HG02970 (cell line): ENCODE measurements around the gene SLC25A2.
"Not testable (repeated sequence)": the region's sequence is repeated elsewhere in the genome, so short reads cannot be mapped to it uniquely, and the experiment has no call there.

Source experiments
- ATAC-seq: cut with Tn5 transposase; IDR thresholded peaks from one replicate; pipeline ENCODE4 v1.9.1; 2021; ENCODE audit warnings: mild to moderate bottlenecking, moderate library complexity, moderate number of reproducible peaks; ENCODE audit not compliant: unreplicated experiment, low FRiP score

SLC25A2 gene

DNA sequence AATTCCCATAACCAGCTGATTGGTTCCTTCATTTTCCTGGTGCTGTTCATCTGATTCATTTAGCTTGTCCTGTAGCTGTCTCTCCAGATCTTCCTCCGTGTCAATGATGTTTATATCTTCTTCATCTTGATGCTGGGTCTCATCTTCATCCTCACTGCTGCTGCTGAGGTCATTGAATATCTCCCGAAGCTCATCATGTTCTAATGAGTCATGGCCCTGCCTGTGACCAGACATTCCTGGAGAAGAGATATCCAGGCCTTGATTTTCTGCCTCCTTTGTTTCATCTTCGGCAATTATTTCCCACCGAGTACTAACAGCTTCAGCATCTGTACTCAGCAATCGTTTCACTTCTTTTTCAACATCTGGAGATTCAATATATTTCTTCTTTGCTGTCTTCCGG, 15.4 kb upstream of the SLC25A2 start:
- ATAC-seq, result no peak

DNA sequence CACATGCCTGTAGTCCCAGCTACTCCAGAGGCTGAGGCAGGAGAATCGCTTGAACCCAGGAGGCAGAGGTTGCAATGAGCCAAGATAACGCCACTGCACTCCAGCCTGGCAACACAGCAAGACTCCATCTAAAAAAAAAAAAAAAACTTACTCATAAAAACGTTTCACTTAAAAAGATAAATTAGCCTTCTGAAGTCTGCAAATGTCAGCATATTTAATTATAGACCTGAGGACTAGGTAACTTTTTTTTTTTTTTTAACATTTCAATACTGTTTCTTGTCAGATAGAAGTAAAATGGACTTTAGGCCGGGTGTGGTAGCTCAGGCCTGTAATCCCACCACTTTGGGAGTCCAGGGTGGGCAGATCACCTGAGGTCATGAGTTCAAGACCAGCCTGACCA, 13.1 kb upstream of the SLC25A2 start:
- ATAC-seq, result not testable (repeated sequence)

DNA sequence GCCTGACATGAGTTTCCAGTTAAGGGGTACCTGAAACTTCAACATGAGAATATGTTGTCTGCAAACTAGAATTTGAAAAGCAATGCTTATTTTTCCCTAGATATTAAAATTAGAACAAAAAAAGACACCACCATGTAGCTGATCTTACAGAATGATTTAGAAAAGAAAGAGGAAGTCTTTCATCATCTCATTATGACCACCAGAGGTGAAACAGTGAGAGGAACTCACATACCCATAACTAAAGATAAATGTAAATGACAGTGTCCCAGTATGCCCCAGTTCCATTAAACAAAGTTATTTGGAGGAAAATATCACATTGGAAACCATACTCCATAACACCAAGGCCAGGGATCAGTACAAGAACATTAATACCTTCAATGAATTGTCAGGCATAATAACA, 9.9 kb upstream of the SLC25A2 start:
- no peak for ATAC-seq

DNA sequence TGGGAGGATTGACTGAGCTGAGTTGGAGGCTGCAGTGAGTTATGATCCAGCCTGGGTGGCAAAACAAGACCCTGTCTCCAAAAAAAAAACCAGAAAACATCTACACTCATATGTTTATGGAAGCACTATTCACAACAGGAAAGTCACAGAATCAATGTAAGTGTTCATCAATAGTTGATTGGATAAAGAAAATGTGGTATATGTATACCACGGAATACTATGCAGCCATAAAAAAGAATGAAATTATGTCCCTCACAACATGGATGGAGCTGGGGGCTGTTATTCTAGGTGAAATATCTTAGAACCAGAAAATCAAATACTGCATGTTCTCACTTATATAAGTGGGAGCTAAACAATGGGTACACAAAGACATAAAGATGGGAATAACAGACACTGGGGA, 2.8 kb upstream of the SLC25A2 start:
- no peak for ATAC-seq

DNA sequence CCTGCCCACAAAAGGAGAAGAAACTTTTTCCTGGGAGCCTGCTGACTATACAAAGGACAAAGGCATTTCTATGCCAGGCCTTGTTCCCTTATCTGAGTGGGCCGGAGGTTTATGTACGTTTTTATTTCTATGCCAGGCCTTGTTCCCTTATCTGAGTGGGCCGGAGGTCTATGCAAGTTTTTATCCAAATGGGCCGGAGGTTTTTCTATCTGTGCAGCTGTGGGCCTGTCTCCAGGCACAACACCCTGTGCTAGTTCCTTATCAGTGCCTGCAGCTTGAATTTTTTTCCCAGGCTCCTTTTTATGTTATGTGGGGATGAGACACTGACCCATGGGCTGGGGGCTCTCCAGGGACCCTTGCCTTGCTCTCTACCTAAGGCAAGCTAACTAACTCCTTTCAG, 5.5 kb downstream of the SLC25A2 start:
- no peak for ATAC-seq

DNA sequence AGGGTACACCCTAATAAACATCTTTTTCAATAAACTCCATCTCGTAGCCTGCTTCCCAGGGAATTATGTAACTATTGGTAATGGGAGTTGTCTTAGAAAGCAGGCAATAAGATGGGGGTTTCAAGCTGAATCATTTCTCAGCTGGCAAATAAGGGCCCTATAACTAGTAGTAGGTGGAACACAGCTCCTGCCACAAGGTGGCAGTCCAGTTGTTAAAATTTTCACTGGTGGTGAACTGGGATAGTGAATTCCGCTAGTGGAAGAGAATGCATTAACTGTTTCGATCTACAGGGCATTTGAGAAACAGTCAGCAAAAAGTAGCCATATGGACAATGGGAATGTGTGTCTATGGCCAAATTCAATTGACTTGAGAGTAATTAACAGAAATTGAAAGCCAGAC, 30.9 kb downstream of the SLC25A2 start:
- ATAC-seq, result no peak

DNA sequence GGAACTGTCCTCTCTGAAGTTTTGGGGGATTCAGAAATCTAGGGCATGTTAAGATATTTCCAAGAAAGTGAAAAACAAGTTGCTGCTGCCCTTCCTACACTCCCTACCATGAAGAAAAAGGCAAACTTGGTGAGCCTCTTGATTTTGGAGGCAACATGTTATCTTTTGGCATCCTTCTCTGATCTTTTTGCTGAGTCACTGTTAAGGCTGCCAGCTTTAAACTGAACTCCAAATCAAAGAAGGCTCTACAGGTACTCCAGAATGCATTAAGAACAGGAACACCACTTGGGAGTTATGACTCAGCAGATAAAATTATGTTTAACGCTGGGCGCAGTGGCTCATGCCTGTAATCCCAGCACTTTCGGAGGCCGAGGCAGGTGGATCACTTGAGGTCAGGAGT, 34.7 kb downstream of the SLC25A2 start:
- ATAC-seq, result no peak

DNA sequence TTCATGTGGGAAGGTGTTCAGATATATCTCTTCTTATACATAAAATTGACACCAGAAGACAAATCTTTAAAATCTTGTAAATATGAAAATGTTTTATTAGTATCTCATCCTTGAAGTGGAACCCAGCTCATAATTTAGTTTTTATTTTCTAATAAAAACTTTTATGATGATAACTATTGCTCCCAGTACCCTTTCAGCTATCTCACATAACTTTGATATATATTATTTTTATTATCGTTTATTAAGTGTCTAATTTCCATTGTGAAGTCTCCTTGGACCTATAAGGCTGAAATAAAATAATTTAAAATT, 42.7 kb downstream of the SLC25A2 start:
- no peak for ATAC-seq

DNA sequence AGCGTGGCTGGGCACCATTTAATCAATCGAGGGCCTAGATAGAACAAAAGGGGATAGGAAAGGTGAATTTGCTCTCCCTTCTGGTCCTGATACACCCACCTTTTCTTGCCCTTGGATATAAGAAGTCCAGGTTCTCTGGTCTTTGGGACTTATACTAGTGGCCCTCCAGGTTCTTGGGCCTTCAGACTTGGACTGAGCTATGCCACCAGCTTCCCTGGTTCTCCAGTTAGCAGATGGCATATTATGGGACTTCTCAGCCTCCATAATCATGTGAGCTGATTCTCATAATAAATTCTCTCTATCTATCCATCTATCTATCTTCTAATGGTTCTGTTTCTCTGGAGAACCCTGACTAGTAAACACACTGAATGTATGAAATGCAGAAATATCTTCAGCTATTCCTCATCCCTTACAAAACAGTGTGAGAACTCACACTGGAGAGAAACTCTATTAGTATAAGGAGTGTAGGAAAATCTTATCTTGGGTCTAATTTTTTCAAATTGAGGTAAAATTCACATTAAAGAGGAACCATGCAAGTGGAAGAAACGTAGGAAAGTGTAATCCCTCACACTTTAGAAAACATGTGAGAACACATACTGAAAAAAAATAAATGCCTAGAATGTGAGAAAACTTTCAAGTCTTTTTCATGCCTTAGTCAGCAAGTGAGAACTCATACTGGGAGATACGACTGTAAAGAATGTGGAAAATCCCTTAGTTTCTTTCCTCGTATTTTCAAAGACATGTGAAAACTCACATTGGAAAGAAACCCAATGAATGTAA, 43.2 kb downstream of the SLC25A2 start:
- ATAC-seq, result no peak

DNA sequence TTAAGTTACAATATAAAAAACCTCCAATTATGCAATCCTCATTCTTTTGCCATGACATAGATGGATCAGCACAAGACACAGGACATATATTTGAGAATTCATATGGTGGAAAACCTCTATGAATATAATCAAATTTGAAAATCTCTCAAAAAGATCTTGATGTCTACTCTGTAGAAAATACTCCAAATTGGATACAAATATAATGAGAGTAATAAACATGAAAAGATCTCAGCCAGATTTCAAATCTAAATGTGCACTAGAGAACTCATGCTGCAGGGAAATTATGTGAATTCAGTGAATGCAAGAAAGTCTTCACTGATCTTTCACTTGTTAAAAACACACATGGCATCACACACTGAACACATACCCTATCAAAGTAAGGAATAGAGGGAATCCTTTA, 44.9 kb downstream of the SLC25A2 start:
- ATAC-seq, result no peak

DNA sequence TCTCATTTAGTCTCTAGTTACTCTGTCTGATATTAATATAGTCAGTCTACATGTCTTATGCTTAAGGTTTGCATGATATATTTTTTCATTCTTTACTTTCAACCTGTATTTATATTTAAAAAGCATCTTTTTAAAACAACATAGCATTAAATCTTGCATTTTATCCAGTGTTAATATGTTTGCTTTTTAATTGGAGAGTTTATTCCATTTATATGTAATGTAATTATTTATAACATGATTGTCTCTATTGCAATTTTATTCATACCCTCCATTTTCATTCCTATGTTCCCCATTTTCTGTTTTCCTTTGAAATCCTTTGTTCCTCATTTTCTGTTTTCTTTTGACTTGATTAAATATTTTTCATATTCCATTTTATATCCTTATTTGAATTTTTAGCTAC, 45.4 kb downstream of the SLC25A2 start:
- ATAC-seq, result no peak
